ENCODE results near the gene ADRA2B. TPM values are rescaled to one million over a fixed set of nuclear protein-coding genes. Genes with fewer than 3 reads are reported as not detected.

ADRA2B gene
- polyA plus RNA-seq, 3 donors = 1.6 TPM; not detected in 2

GRCh38 chr2:96135621-96136020, 19.2 kb upstream of the ADRA2B start:
- Mint-ChIP-seq H3K4me1 (no peaks in the 10 kb centered on the region), H3K9me3 (no peaks in the 10 kb centered on the region), H3K4me3 (no peak overlapping the region), H3K27me3 (ENCODE audit: low read depth in 3 of 3) (peaks cover 3 to 7% (median 6%) of the 10 kb centered on the region in 3 donors), H3K27ac (no peak overlapping the region), H3K36me3 (no peaks in the 10 kb centered on the region)
- Histone ChIP-seq H3K4me3 (replicated peaks in 1 of 3; ENCODE audit: low read depth in 2 of 3, low read length in 3 of 3) (no peak overlapping the region), H3K27ac (ENCODE audit: low read depth in 1 of 2, low read length in 2 of 2) (no peak overlapping the region), H4K20me1 (ENCODE audit: insufficient read depth, low read length) (no peaks in the 10 kb centered on the region), H3K36me3 (replicated peaks in 1 of 2; ENCODE audit: control insufficient read depth in 1 of 2, insufficient read depth in 2 of 2, low read length in 2 of 2) (no peaks in the 10 kb centered on the region), H2AFZ (ENCODE audit: insufficient read depth, low read depth, low read length, poor library complexity, severe bottlenecking) (no peak overlapping the region), H3K4me1 (ENCODE audit: control insufficient read depth in 1 of 2, insufficient read depth in 2 of 2, low read length in 2 of 2) (no peaks in the 10 kb centered on the region), H3K4me2 (replicated peaks; ENCODE audit: extremely low read depth, low read length, poor library complexity, severe bottlenecking) (no peak overlapping the region), H3K9ac (ENCODE audit: insufficient read depth, low read length, poor library complexity, severe bottlenecking) (no peak overlapping the region), H3K79me2 (ENCODE audit: insufficient read depth, low read length) (no peaks in the 10 kb centered on the region), H3K9me3 (replicated peaks in 1 of 2; ENCODE audit: control insufficient read depth in 1 of 2, insufficient read depth in 1 of 2, low read length in 2 of 2) (no peaks in the 10 kb centered on the region), H3K27me3 (ENCODE audit: control insufficient read depth in 2 of 2, insufficient read depth in 2 of 2, low read length in 2 of 2) (no peaks in the 10 kb centered on the region)
- TF ChIP-seq CTCF (IDR thresholded peaks at IDR 0.05) = no peak
- intact Hi-C loops (cut with micrococcal nuclease) = no loop called here
- WGBS (ENCODE audit: insufficient coverage) = 93% methylated on average over 5 of the region's 5 CpGs
- peak in 1 of 3 donors; percentile 31 for DNase-seq

GRCh38 chr2:96135171-96135570, 18.8 kb upstream of the ADRA2B start:
- no peaks in the 10 kb centered on the region for H3K27me3 ChIP-seq (ENCODE audit: control insufficient read depth in 2 of 2, insufficient read depth in 2 of 2, low read length in 2 of 2)
- no peak overlapping the region for H2AFZ ChIP-seq (ENCODE audit: insufficient read depth, low read depth, low read length, poor library complexity, severe bottlenecking)
- no peaks in the 10 kb centered on the region for H3K36me3 Mint-ChIP-seq
- no peak overlapping the region for H3K4me3 Mint-ChIP-seq
- no peak for TF ChIP-seq CTCF (IDR thresholded peaks at IDR 0.05)
- no peaks in the 10 kb centered on the region for H3K9me3 Mint-ChIP-seq
- WGBS (ENCODE audit: insufficient coverage) = 83% methylated on average over 7 of the region's 9 CpGs
- no peak overlapping the region for H3K9ac ChIP-seq (ENCODE audit: insufficient read depth, low read length, poor library complexity, severe bottlenecking)
- H3K27ac ChIP-seq (ENCODE audit: low read depth in 1 of 2, low read length in 2 of 2) = no peak overlapping the region
- H3K27me3 Mint-ChIP-seq (ENCODE audit: low read depth in 3 of 3) = peaks cover 3 to 7% (median 6%) of the 10 kb centered on the region in 3 donors
- H3K9me3 ChIP-seq (replicated peaks in 1 of 2; ENCODE audit: control insufficient read depth in 1 of 2, insufficient read depth in 1 of 2, low read length in 2 of 2) = no peaks in the 10 kb centered on the region
- no peaks in the 10 kb centered on the region for H3K4me1 Mint-ChIP-seq
- H3K4me3 ChIP-seq (replicated peaks in 1 of 3; ENCODE audit: low read depth in 2 of 3, low read length in 3 of 3) = no peak overlapping the region
- no peak overlapping the region for H3K4me2 ChIP-seq (replicated peaks; ENCODE audit: extremely low read depth, low read length, poor library complexity, severe bottlenecking)
- peak in 1 of 3 donors; percentile 27 for DNase-seq
- H4K20me1 ChIP-seq (ENCODE audit: insufficient read depth, low read length) = no peaks in the 10 kb centered on the region
- H3K27ac Mint-ChIP-seq = peak overlapping the region in 1 of 7 donors; percentile 48
- no peaks in the 10 kb centered on the region for H3K4me1 ChIP-seq (ENCODE audit: control insufficient read depth in 1 of 2, insufficient read depth in 2 of 2, low read length in 2 of 2)
- no peaks in the 10 kb centered on the region for H3K36me3 ChIP-seq (replicated peaks in 1 of 2; ENCODE audit: control insufficient read depth in 1 of 2, insufficient read depth in 2 of 2, low read length in 2 of 2)
- intact Hi-C loops (cut with micrococcal nuclease) = no loop called here
- no peaks in the 10 kb centered on the region for H3K79me2 ChIP-seq (ENCODE audit: insufficient read depth, low read length)

Data from CD14-positive monocyte (primary cell).